Measurements from ENCODE around the gene CDK5RAP1. TPM values are rescaled to one million over a fixed set of nuclear protein-coding genes. Genes with fewer than 3 reads are reported as not detected.
A peak's percentile ranks its signal among the peaks of the same experiment; 100 is the strongest.

The CDK5RAP1 gene
- total and polyA plus RNA-seq, 5 donors: 22.4 to 27.0 (median 25.3) TPM

DNA sequence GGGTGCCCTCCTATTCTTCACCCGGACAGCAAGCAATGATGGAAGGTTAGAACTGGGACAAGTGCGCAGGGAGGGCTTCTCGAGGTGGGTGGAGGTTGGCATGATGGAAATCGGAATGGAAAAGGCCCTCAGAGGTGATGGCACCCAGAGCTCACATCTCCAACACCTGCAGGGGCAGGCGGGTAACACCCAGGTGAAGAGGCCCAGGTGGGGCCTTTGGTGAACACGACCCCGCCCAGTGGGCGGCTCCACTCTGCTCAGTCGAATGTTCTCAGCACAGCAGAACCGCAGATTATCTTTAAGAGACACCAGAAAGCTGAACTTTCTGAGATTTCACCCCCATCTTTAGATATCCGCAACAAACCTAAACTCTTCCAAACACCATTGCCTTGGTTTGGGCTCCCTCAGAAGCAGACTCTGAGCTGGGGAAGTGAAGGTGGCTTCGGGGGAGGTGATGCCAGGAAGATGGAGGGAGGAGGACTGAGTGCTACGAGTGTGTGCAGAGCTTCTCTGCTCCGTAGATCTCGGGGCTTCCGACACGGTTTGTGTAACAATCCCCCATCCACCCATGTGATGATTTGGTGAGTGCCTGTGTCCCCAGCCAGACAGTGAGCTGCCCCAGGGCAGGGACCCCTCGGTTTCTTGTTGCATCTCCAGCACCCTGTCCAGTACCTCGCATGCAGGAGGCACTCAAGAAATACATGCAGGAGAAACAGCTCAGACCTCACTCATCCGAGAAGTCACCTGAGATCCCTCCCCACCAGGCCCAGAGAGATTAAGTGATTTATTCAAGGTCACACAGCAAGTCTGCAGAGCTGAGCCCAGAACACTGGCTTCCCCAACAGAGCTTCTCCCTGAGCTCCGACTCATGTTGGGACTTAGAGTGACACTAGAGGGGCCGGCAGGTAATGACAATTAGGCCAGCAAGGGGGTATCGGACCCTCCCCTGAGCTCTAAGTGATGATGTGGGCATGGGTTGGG lies 72.9 kb downstream of the CDK5RAP1 start:
- Histone ChIP-seq H3K9me3 (ENCODE audit: control insufficient read depth, low read length) (no peaks in the 10 kb centered on the region), H3K4me3 (ENCODE audit: low read length) (no peak overlapping the region), H3K4me1 (ENCODE audit: control insufficient read depth, insufficient read depth, low read length) (no peaks in the 10 kb centered on the region), H3K27ac (ENCODE audit: low read length) (no peak overlapping the region), H3K27me3 (ENCODE audit: control insufficient read depth, insufficient read depth) (no peaks in the 10 kb centered on the region)
- intact Hi-C loops (cut with DNase I): no loop called here
- WGBS: 76% methylated on average over 23 of the region's 23 CpGs
- DNase-seq: peak in 1 of 3 donors; percentile 23
- ATAC-seq: no peak

DNA sequence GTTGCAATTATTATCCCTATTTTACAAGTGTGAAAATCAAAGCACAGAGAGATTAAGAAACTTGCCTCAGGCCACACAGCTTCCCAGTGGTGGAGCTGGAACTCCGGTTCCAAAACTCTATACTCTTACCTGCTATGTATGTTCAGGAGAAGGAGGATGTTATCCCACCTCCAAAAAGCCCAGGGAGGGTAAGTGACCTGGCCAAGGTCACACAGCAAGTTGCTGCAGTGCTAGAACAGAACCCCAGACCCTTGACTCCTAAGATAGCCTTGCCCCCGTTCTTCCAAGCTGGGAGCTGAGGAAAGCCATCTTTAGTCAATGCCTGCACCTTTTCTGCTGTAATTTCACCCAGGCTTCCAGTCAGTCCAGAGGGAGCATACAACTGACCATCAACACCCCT lies 76.0 kb downstream of the CDK5RAP1 start:
- ATAC-seq: no peak
- intact Hi-C loops (cut with DNase I): no loop called here
- H3K27ac ChIP-seq (ENCODE audit: low read length): no peak overlapping the region
- DNase-seq: no peak
- H3K9me3 ChIP-seq (ENCODE audit: control insufficient read depth, low read length): no peaks in the 10 kb centered on the region
- H3K4me3 ChIP-seq (ENCODE audit: low read length): no peak overlapping the region
- no peaks in the 10 kb centered on the region for H3K4me1 ChIP-seq (ENCODE audit: control insufficient read depth, insufficient read depth, low read length)
- H3K27me3 ChIP-seq (ENCODE audit: control insufficient read depth, insufficient read depth): no peaks in the 10 kb centered on the region
- 78% methylated on average over 2 of the region's 2 CpGs for WGBS

DNA sequence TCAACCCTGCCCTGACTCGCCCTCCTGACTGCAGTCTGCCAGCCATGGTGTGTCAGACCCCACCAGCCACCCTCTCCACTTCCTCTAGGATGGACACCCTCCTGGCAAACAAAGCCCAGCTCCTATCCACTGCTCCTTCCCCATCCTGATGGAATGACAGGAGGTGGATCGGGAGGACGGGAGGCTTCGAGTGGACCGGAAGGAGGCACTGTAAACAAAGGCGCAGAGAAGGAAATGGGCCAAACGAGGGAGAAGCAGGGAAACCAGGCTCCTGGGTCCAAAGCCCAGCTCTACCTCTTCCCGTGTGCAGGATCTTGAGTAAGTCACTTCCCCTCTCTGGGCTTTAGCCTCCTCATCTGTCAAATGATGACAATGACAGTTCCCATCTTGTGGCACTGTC lies 78.1 kb downstream of the CDK5RAP1 start:
- intact Hi-C loops (cut with DNase I): no loop called here
- Histone ChIP-seq H3K4me3 (ENCODE audit: low read length) (no peak overlapping the region), H3K27me3 (ENCODE audit: control insufficient read depth, insufficient read depth) (no peaks in the 10 kb centered on the region), H3K4me1 (ENCODE audit: control insufficient read depth, insufficient read depth, low read length) (no peaks in the 10 kb centered on the region), H3K9me3 (ENCODE audit: control insufficient read depth, low read length) (no peaks in the 10 kb centered on the region), H3K27ac (ENCODE audit: low read length) (no peak overlapping the region)
- ATAC-seq: no peak
- 59% methylated on average over 8 of the region's 8 CpGs for WGBS
- no peak for DNase-seq

DNA sequence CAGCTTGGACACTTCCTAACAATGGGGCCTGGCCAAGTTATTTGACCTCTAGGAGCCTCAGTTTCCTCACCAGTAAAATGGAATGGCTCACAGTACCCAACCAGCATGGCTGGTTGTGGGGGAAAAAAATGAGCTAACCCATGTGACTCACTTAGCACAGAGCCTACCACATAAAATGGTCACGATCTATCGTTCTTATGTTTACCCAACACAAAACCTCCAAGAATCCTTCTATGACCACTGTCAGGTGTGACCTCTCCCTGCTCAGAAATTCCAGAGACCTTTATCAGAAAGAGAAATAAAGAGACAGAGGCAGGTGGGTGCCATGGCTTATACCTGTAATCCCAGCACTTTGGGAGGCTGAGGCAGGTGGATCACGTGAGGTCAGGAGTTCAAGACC lies 78.9 kb downstream of the CDK5RAP1 start:
- ATAC-seq: no peak
- intact Hi-C loops (cut with DNase I): no loop called here

DNA sequence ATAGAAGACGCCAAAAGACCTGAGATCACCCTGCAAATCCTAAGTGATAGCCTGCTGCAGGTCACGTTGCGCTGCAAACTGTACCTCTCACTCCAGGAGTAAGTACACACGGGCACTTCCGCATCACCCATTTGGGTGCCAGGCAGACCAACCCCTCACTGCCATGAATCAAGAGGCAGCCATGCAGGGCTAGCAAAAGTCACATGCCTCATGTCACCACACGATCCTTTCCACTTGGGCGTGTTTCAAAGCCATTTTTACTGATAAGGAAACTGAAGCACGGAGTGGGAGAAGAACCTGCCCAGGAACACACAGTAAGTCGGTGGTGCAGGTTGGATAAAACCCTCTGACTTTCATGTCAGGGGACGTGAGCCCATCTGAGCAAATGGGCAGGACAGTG lies 81.3 kb downstream of the CDK5RAP1 start:
- WGBS: 71% methylated on average over 10 of the region's 10 CpGs
- H3K27ac ChIP-seq (ENCODE audit: low read length): no peak overlapping the region
- no peak for ATAC-seq
- no peak for DNase-seq
- H3K4me3 ChIP-seq (ENCODE audit: low read length): no peak overlapping the region
- intact Hi-C loops (cut with DNase I): no loop called here
- no peaks in the 10 kb centered on the region for H3K4me1 ChIP-seq (ENCODE audit: control insufficient read depth, insufficient read depth, low read length)
- no peaks in the 10 kb centered on the region for H3K27me3 ChIP-seq (ENCODE audit: control insufficient read depth, insufficient read depth)
- H3K9me3 ChIP-seq (ENCODE audit: control insufficient read depth, low read length): no peaks in the 10 kb centered on the region

More for the DNA sequence above, 78.9 kb downstream of the CDK5RAP1 start:
- DNase-seq: no peak
- H3K27me3 ChIP-seq (ENCODE audit: control insufficient read depth, insufficient read depth): no peaks in the 10 kb centered on the region
- no peaks in the 10 kb centered on the region for H3K9me3 ChIP-seq (ENCODE audit: control insufficient read depth, low read length)
- H3K27ac ChIP-seq (ENCODE audit: low read length): no peak overlapping the region
- H3K4me3 ChIP-seq (ENCODE audit: low read length): no peak overlapping the region
- WGBS: 90% methylated on average over 3 of the region's 3 CpGs
- H3K4me1 ChIP-seq (ENCODE audit: control insufficient read depth, insufficient read depth, low read length): no peaks in the 10 kb centered on the region

DNA sequence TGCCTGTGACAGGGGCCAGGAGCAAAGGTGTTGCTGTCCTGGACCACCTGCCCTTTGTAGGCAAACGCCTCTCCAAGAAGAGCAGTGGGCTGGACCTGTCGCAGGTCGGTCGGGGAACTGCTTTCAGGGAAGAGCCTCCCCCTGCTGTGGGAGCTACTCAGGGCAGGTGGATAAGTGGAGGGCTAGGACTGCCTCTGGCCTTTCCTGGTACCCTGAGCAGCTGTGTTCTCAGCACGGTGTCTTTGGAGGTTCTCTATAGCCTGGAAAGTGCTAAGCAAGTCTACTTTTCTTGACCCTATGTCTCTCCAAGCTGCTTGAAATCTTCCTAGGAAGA lies 83.3 kb downstream of the CDK5RAP1 start:
- Histone ChIP-seq H3K27me3 (ENCODE audit: control insufficient read depth, insufficient read depth) (no peaks in the 10 kb centered on the region), H3K4me1 (ENCODE audit: control insufficient read depth, insufficient read depth, low read length) (no peaks in the 10 kb centered on the region), H3K4me3 (ENCODE audit: low read length) (no peak overlapping the region), H3K9me3 (ENCODE audit: control insufficient read depth, low read length) (no peaks in the 10 kb centered on the region), H3K27ac (ENCODE audit: low read length) (no peak overlapping the region)
- intact Hi-C loops (cut with DNase I): no loop called here
- ATAC-seq (no peak), DNase-seq (no peak)
- 46% methylated on average over 5 of the region's 5 CpGs for WGBS

DNA sequence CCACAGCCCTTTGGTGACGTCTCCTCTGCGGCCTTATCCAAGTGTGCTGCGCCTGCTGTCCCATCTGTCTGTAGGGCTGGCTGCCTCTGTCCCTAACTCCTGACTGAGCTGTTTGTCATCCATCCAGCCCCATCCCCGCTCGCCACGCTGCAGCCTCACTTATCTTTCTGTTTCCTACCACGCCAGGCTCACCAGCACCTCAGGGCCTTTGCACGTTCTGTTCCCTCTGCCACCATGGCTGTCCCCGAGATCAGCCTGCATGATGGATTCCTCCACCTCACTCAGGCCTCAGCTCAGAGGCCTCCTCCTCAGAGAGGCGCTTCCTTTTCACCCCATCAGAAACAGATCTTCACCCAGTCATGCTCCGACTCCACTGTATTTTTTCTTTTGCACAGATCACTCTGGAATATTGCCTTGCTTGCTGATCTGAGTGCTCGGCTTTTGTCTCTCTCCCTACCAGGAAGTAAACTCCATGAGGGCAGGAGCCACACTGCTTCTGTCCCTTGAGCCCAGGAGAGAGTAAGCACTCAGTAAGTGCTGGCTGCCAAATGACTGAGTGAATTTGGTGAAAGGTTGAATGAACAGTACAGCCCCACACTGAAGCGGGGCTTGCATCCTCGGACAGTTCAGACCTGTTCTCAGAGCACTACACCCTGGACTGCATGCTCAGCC lies 83.8 kb downstream of the CDK5RAP1 start:
- no peak for ATAC-seq
- DNase-seq: no peak
- no peaks in the 10 kb centered on the region for H3K9me3 ChIP-seq (ENCODE audit: control insufficient read depth, low read length)
- intact Hi-C loops (cut with DNase I): no loop called here
- 86% methylated on average over 14 of the region's 14 CpGs for WGBS
- H3K4me1 ChIP-seq (ENCODE audit: control insufficient read depth, insufficient read depth, low read length): no peaks in the 10 kb centered on the region
- H3K4me3 ChIP-seq (ENCODE audit: low read length): no peak overlapping the region
- no peaks in the 10 kb centered on the region for H3K27me3 ChIP-seq (ENCODE audit: control insufficient read depth, insufficient read depth)
- no peak overlapping the region for H3K27ac ChIP-seq (ENCODE audit: low read length)

DNA sequence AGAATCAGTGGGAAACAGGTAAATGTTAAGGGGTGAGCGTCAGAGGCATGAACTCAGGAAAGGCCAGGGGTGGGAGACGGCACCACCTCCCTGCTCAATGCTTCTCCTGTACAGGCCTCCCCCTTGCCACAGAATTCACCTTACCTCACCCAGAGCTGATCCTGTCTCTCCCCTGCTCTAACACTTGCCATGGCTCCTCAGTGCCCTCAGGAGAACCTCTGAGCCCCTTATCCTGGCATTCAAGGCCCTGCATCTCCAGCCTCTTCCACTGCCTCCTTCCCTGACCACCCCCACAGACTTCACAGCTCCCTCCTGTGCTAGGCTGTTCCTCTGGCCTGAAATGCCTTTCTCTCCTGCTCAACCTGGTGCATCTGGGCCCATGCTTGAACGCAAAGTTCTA lies 84.4 kb downstream of the CDK5RAP1 start:
- no peaks in the 10 kb centered on the region for H3K4me1 ChIP-seq (ENCODE audit: control insufficient read depth, insufficient read depth, low read length)
- no peak for DNase-seq
- no peaks in the 10 kb centered on the region for H3K27me3 ChIP-seq (ENCODE audit: control insufficient read depth, insufficient read depth)
- no peak overlapping the region for H3K4me3 ChIP-seq (ENCODE audit: low read length)
- WGBS: 82% methylated on average over 3 of the region's 3 CpGs
- intact Hi-C loops (cut with DNase I): no loop called here
- no peak for ATAC-seq
- no peaks in the 10 kb centered on the region for H3K9me3 ChIP-seq (ENCODE audit: control insufficient read depth, low read length)
- no peak overlapping the region for H3K27ac ChIP-seq (ENCODE audit: low read length)

DNA sequence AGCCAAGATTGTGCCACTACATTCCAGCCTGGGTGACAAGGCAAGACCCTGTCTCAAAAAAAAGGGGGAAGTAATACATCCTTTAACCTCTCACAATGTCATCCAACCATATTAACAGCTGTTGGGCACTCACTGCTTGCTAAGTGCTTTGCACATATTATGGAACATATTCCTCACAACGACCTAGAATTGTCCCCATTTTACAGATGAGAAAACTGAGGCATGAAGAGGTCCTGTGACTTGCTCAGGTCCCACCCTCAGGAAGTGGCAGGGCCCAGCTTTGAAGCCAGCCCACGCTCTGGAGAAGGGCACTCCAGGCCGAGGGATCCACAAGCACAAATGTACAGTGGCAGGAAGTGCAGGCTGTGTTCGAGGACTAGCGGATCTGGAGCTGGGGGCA lies 85.0 kb downstream of the CDK5RAP1 start:
- intact Hi-C loops (cut with DNase I): no loop called here
- no peak for DNase-seq
- ATAC-seq: no peak
- no peaks in the 10 kb centered on the region for H3K27me3 ChIP-seq (ENCODE audit: control insufficient read depth, insufficient read depth)
- H3K9me3 ChIP-seq (ENCODE audit: control insufficient read depth, low read length): no peaks in the 10 kb centered on the region
- no peak overlapping the region for H3K27ac ChIP-seq (ENCODE audit: low read length)
- H3K4me3 ChIP-seq (ENCODE audit: low read length): no peak overlapping the region
- 73% methylated on average over 5 of the region's 5 CpGs for WGBS
- H3K4me1 ChIP-seq (ENCODE audit: control insufficient read depth, insufficient read depth, low read length): no peaks in the 10 kb centered on the region

DNA sequence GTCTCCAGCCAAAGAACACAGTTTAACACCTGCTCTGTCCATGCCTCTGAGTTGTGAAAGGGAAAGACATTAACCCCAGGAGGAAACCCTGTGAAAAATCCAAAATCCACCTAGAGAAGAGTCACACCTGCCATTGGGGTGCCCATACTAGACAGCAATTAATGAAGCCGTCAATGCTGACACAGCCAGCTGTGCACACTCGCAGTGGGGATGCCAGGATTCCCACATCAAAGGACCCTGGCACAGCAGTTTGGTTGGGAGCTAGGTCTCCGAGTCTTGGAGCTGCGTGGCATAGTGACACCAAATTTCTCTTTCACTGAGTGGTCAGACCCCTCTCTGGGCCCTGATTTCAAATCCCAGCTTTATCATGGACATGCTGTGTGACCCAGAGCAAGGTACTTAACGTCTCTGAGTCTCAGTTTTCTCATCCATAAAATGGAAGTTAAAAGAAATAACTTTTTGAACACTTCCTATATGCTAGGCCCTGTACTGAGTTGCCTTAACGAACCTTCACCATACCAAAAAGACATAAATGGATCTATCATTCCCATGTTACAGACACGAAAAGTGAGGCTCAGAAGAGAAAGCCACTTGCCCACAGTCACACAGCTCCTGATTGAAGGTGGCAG lies 87.5 kb downstream of the CDK5RAP1 start:
- Histone ChIP-seq H3K9me3 (ENCODE audit: control insufficient read depth, low read length) (no peaks in the 10 kb centered on the region), H3K27ac (ENCODE audit: low read length) (no peak overlapping the region), H3K4me1 (ENCODE audit: control insufficient read depth, insufficient read depth, low read length) (no peaks in the 10 kb centered on the region), H3K27me3 (ENCODE audit: control insufficient read depth, insufficient read depth) (no peaks in the 10 kb centered on the region), H3K4me3 (ENCODE audit: low read length) (no peak overlapping the region)
- no peak for DNase-seq
- no peak for ATAC-seq
- WGBS: 85% methylated on average over 7 of the region's 7 CpGs
- intact Hi-C loops (cut with DNase I): no loop called here

DNA sequence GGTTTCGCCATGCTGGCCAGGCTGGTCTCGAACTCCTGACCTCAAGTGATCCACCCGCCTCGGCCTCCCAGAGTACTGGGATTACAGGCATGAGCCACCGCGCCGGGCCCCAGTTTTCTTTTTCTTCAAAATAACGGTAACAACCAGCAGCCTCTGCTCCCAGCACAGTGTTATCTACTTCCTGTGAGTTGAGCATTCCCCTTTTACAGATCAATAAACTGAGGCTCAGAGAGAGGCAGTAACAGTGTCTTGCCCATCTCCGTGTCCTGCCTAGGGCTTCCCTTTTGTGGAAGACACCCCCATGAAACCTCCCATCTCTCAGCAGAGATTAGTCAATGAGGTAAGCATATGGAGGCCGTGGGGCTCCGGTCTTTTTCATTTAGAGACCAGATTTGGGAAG lies 88.7 kb downstream of the CDK5RAP1 start:
- ATAC-seq: no peak

More for the DNA sequence above, 88.7 kb downstream of the CDK5RAP1 start:
- Histone ChIP-seq H3K4me1 (ENCODE audit: control insufficient read depth, insufficient read depth, low read length) (no peaks in the 10 kb centered on the region), H3K27me3 (ENCODE audit: control insufficient read depth, insufficient read depth) (no peaks in the 10 kb centered on the region), H3K27ac (ENCODE audit: low read length) (no peak overlapping the region), H3K9me3 (ENCODE audit: control insufficient read depth, low read length) (no peaks in the 10 kb centered on the region), H3K4me3 (ENCODE audit: low read length) (no peak overlapping the region)
- intact Hi-C loops (cut with DNase I): no loop called here
- DNase-seq: no peak
- WGBS: 86% methylated on average over 11 of the region's 11 CpGs

Measured in right cardiac atrium (tissue), 5 donors.